AG09309 (cell line): ENCODE results near the gene ENTPD7.
A peak's percentile ranks its signal among the peaks of the same experiment; 100 is the strongest.
"Not testable (repeated sequence)": the region's sequence is repeated elsewhere in the genome, so short reads cannot be mapped to it uniquely, and the experiment has no call there.

Source experiments
- DNase-seq: peaks from one replicate; pipeline ENCODE4 v3.0.0-alpha.2; 2010; ENCODE audit warnings: low read depth
- H3K4me3 ChIP-seq: 2 replicates; pipeline ENCODE4 v1.5.1; 2011; ENCODE audit warnings: mild to moderate bottlenecking, low read depth, low read length, moderate library complexity; ENCODE audit not compliant: control insufficient read depth
- TF ChIP-seq, protein P1 (sequence below): IDR thresholded peaks from 2 replicates; pipeline ENCODE4 v1.5.1; 2011; ENCODE audit warnings: mild to moderate bottlenecking, low read depth, low read length, inconsistent platforms; ENCODE audit not compliant: insufficient read depth, control insufficient read depth; ENCODE audit errors: missing control alignments

The ENTPD7 gene

GRCh38 chr10:99720387-99720786 is 61.1 kb downstream of the ENTPD7 start:
- TF ChIP-seq, protein P1, sequence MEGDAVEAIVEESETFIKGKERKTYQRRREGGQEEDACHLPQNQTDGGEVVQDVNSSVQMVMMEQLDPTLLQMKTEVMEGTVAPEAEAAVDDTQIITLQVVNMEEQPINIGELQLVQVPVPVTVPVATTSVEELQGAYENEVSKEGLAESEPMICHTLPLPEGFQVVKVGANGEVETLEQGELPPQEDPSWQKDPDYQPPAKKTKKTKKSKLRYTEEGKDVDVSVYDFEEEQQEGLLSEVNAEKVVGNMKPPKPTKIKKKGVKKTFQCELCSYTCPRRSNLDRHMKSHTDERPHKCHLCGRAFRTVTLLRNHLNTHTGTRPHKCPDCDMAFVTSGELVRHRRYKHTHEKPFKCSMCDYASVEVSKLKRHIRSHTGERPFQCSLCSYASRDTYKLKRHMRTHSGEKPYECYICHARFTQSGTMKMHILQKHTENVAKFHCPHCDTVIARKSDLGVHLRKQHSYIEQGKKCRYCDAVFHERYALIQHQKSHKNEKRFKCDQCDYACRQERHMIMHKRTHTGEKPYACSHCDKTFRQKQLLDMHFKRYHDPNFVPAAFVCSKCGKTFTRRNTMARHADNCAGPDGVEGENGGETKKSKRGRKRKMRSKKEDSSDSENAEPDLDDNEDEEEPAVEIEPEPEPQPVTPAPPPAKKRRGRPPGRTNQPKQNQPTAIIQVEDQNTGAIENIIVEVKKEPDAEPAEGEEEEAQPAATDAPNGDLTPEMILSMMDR = no peak
- no peak for DNase-seq
- no peak overlapping the region for H3K4me3 ChIP-seq

- TF ChIP-seq, protein P1 = no peak
- no peak for DNase-seq
- no peak overlapping the region for H3K4me3 ChIP-seq
Measured at GRCh38 chr10:99730026-99730425, 70.7 kb downstream of the ENTPD7 start.

- no peak for DNase-seq
- TF ChIP-seq, protein P1 = peak; percentile 4
- peak overlapping the region; percentile 51 for H3K4me3 ChIP-seq
Measured at GRCh38 chr10:99731306-99732032, 72.2 kb downstream of the ENTPD7 start.

DNA sequence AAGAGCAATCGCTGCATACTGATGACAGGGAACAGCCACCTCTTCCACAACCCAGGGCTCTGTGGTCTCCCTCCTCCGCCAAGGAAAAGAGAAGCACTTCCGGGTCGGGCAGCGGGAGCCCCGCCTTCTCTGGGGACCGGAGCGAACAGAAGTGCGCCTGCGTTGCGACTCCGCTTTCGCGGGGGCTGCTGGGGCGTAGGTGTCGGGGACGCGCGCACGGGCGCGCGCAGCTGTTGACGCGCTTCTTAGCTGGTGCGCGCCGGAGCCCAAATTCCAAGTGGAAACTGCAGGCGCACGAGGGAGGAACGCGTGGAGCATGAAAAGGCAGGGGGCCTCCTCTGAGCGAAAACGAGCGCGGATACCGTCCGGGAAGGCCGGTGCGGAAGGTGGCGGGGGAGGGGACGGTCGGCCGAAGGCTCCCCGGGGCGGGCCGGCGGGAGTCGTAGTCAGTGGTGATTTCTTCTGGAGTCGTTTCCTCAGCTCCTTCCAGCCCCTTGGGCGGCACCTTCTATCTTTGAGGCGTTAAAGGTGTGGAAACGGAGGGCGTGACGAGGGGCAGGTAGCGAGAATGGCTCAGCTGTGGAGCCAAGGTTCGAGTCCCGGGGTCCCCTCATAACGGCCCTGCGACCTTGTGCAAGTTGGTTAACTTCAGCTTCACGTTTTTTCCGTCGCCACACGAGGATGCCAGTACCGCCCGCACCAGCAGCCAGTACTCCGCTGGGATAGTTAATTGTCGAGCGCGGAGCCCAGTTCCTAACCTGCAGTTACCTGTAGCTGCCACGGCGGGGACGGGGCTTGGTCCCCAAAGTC is 72.9 kb downstream of the ENTPD7 start, which contains the start of the genes COX15 and CUTC:
TSS of gene COX15 (minus strand) at position 95 of the 810 bp plus-strand sequence. CDS start at position 17, 78 bp downstream.
TSS of gene CUTC (plus strand) at position 202 of the 810 bp plus-strand sequence. CDS start at position 317, 115 bp downstream.
- DNase-seq = peak; percentile 81
- TF ChIP-seq, protein P1 = peak; percentile 36
- H3K4me3 ChIP-seq = peak within 1 kb of the TSS; percentile 51

- DNase-seq = no peak
- peak overlapping the region; percentile 5 for H3K4me3 ChIP-seq
- TF ChIP-seq, protein P1 = no peak
Measured at GRCh38 chr10:99733366-99733765, 74.1 kb downstream of the ENTPD7 start.

DNA sequence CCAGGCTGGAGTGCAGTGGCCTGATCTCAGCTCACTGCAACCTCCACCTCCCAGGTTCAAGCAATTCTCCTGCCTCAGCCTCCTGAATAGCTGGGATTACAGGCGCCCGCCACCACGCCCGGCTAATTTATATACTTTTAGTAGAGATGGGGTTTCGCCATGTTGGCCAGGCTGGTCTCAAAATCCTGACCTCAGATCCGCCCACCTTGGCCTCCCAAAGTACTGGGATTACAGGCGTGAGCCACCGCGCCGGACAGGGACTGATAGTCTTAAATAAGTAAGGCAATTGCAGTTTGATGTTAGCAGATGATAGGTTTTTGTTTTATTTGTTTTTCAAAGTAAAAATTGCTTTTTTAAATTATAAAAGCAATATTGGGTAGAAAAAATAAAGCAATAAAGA is 74.8 kb downstream of the ENTPD7 start:
- DNase-seq, H3K4me3 ChIP-seq: not testable (repeated sequence)

GRCh38 chr10:99740260-99740659 is 81.0 kb downstream of the ENTPD7 start:
- H3K4me3 ChIP-seq = no peak overlapping the region
- no peak for DNase-seq
- TF ChIP-seq, protein P1 = no peak
